ENCODE data around the gene HOXB1. TPM values are rescaled to one million over a fixed set of nuclear protein-coding genes. Genes with fewer than 3 reads are reported as not detected.

HOXB1 gene
- total and polyA plus RNA-seq, 2 of the 13 experiments (the other 11 are each of a cell fraction or from before 2014, with no cell fraction given): not detected

DNA sequence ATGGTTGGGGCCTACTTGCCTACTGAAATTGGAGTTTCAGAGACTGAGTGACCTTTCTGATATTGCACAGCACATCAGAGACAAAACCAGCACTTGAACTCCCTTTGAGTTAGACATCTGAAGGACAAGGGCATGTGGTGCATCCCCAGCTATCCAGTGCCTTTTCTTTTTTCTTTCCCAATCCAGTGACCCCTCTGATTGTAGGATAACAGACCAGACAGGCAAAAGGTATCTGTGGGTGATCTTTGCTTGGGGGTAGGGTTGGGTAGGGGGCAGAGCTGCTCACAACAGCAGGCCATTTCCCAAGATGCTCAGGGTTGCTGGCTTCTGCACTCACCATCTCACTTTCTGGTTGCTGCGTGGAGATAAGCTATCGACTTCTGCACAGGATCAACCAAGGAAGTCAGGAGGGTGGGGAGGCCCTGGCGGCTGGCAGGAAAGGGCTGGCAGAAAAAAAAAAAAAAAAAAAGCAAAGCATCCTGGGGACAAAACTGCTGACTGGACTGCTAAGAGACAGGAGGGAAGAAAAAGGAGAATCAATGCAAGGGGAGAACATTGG is 42.2 kb downstream of the HOXB1 start (continued):
- TF ChIP-seq, protein P1, sequence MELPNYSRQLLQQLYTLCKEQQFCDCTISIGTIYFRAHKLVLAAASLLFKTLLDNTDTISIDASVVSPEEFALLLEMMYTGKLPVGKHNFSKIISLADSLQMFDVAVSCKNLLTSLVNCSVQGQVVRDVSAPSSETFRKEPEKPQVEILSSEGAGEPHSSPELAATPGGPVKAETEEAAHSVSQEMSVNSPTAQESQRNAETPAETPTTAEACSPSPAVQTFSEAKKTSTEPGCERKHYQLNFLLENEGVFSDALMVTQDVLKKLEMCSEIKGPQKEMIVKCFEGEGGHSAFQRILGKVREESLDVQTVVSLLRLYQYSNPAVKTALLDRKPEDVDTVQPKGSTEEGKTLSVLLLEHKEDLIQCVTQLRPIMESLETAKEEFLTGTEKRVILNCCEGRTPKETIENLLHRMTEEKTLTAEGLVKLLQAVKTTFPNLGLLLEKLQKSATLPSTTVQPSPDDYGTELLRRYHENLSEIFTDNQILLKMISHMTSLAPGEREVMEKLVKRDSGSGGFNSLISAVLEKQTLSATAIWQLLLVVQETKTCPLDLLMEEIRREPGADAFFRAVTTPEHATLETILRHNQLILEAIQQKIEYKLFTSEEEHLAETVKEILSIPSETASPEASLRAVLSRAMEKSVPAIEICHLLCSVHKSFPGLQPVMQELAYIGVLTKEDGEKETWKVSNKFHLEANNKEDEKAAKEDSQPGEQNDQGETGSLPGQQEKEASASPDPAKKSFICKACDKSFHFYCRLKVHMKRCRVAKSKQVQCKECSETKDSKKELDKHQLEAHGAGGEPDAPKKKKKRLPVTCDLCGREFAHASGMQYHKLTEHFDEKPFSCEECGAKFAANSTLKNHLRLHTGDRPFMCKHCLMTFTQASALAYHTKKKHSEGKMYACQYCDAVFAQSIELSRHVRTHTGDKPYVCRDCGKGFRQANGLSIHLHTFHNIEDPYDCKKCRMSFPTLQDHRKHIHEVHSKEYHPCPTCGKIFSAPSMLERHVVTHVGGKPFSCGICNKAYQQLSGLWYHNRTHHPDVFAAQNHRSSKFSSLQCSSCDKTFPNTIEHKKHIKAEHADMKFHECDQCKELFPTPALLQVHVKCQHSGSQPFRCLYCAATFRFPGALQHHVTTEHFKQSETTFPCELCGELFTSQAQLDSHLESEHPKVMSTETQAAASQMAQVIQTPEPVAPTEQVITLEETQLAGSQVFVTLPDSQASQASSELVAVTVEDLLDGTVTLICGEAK (IDR thresholded peaks at IDR 0.05): no peak
- TF ChIP-seq, protein P1 (CRISPR knock-in tag; IDR thresholded peaks at IDR 0.05): no peak
- TF ChIP-seq ZNF629 (CRISPR knock-in tag; conservative IDR thresholded peaks at IDR 0.05) (no peak), MAFK (conservative IDR thresholded peaks at IDR 0.05 in 1 of 2, IDR thresholded peaks at IDR 0.05 in 1 of 2; ENCODE audit: low read length in 2 of 2) (peak; percentile 67 to 79)
